Bronchial epithelial cell (primary cell): ENCODE measurements around the gene PCDHGB7. TPM values are rescaled to one million over a fixed set of nuclear protein-coding genes. Genes with fewer than 3 reads are reported as not detected.
"Not testable (repeated sequence)": the region's sequence is repeated elsewhere in the genome, so short reads cannot be mapped to it uniquely, and the experiment has no call there.

Experiments
- DNase-seq: peaks from one replicate; pipeline ENCODE4 v3.0.0-alpha.2; 2010; ENCODE audit warnings: low read depth
- FAIRE-seq: peaks from 2 replicates; lab custom pipeline; 2011; peaks lifted over from hg19 to GRCh38; lab: Jason Lieb, UNC
- H3K27me3 ChIP-seq: 2 replicates; pipeline ENCODE4 v1.5.1; 2011; ENCODE audit warnings: low read length; ENCODE audit not compliant: control insufficient read depth, insufficient read depth
- H3K36me3 ChIP-seq: 2 replicates; pipeline ENCODE4 v1.5.1; 2011; ENCODE audit warnings: low read length; ENCODE audit not compliant: control insufficient read depth, insufficient read depth
- H3K4me3 ChIP-seq: 2 replicates; pipeline ENCODE4 v1.5.1; 2011; ENCODE audit warnings: mild to moderate bottlenecking, low read depth, low read length, control low read depth
- CTCF ChIP-seq: IDR thresholded peaks from 2 replicates; pipeline ENCODE4 v1.5.1; 2011; ENCODE audit warnings: mild to moderate bottlenecking, moderate library complexity, low read length, control low read depth, inconsistent platforms; ENCODE audit not compliant: insufficient read depth, severe bottlenecking
- total RNA-seq: library from RNA; depleted of rRNA; stranded (reverse); fragments of >200 nt; gene quantifications from 2 replicates; pipeline ENCODE4 v1.2.1, GENCODE V29; 2014

The PCDHGB7 gene
- total RNA-seq, 1 donor from 2014 or later = 1.3 TPM

DNA sequence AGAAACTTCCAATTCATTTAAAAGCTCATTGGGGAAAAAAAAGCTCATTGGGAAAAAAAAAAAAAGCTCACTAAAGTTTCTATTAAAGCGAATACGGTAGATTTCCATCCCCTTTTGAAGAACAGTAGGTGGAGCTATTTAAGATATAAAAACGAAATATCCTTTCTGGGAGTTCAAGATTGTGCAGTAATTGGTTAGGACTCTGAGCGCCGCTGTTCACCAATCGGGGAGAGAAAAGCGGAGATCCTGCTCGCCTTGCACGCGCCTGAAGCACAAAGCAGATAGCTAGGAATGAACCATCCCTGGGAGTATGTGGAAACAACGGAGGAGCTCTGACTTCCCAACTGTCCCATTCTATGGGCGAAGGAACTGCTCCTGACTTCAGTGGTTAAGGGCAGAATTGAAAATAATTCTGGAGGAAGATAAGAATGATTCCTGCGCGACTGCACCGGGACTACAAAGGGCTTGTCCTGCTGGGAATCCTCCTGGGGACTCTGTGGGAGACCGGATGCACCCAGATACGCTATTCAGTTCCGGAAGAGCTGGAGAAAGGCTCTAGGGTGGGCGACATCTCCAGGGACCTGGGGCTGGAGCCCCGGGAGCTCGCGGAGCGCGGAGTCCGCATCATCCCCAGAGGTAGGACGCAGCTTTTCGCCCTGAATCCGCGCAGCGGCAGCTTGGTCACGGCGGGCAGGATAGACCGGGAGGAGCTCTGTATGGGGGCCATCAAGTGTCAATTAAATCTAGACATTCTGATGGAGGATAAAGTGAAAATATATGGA is 13.0 kb downstream of the PCDHGB7 start, which contains the start of gene PCDHGA12:
Gene PCDHGA12 (plus strand): TSS at position 176 of the 782 bp plus-strand sequence. CDS start 253 bp downstream, at position 429.
- H3K36me3 ChIP-seq = no peaks in the 10 kb centered on the region
- FAIRE-seq (no peak), DNase-seq (peak; percentile 72)
- peaks cover 2% of the 10 kb centered on the region for H3K27me3 ChIP-seq
- peak within 1 kb of the TSS; percentile 31 for H3K4me3 ChIP-seq
- TF ChIP-seq CTCF = peak; percentile 45

- no peak for TF ChIP-seq CTCF
- DNase-seq (peak; percentile 7), FAIRE-seq (no peak)
- no peaks in the 10 kb centered on the region for H3K36me3 ChIP-seq
- peak overlapping the region; percentile 20 for H3K4me3 ChIP-seq
- peaks cover 2% of the 10 kb centered on the region for H3K27me3 ChIP-seq
Measured at GRCh38 chr5:141431286-141431685, 13.8 kb downstream of the PCDHGB7 start.

GRCh38 chr5:141432308-141432707 is 14.8 kb downstream of the PCDHGB7 start:
- not testable (repeated sequence) for H3K36me3 ChIP-seq, H3K27me3 ChIP-seq, FAIRE-seq, DNase-seq, H3K4me3 ChIP-seq

DNA sequence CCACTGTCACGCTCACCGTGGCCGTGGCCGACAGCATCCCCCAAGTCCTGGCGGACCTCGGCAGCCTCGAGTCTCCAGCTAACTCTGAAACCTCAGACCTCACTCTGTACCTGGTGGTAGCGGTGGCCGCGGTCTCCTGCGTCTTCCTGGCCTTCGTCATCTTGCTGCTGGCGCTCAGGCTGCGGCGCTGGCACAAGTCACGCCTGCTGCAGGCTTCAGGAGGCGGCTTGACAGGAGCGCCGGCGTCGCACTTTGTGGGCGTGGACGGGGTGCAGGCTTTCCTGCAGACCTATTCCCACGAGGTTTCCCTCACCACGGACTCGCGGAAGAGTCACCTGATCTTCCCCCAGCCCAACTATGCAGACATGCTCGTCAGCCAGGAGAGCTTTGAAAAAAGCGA is 15.2 kb downstream of the PCDHGB7 start:
- not testable (repeated sequence) for DNase-seq, H3K36me3 ChIP-seq, H3K4me3 ChIP-seq, H3K27me3 ChIP-seq, FAIRE-seq

DNA sequence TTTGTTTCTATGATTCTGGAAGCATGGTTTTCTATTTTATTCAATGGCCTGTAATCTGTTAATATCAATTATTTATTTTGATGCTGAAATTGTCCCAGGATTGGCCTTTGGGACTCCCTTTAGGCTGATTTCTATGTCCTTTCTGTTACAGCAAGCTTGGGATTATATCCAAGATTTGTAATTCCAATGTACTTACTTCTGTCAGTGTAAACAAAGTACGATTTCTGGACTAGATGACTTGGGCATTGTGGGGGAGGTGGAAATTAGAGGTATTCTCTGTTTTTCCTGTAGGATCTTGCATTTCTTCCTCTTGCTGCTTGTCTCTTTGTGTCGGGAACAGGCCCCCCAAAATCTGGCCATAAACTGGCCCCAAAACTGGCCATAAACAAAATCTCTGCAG is 16.5 kb downstream of the PCDHGB7 start:
- Histone ChIP-seq H3K36me3 (no peaks in the 10 kb centered on the region), H3K27me3 (peaks cover 2% of the 10 kb centered on the region), H3K4me3 (no peak overlapping the region)
- TF ChIP-seq CTCF = no peak
- DNase-seq = no peak
- FAIRE-seq = no peak

GRCh38 chr5:141437221-141437620 is 19.7 kb downstream of the PCDHGB7 start:
- no peak for TF ChIP-seq CTCF
- DNase-seq (no peak), FAIRE-seq (no peak)

More at GRCh38 chr5:141437221-141437620, 19.7 kb downstream of the PCDHGB7 start:
- H3K36me3 ChIP-seq = no peaks in the 10 kb centered on the region
- no peak overlapping the region for H3K4me3 ChIP-seq
- no peaks in the 10 kb centered on the region for H3K27me3 ChIP-seq
